Measurements from ENCODE around the gene WDR72. TPM values are rescaled to one million over a fixed set of nuclear protein-coding genes. Genes with fewer than 3 reads are reported as not detected.
"Not testable (repeated sequence)": the region's sequence is repeated elsewhere in the genome, so short reads cannot be mapped to it uniquely, and the experiment has no call there.

WDR72 gene
- total and polyA plus RNA-seq, 2 of the 4 experiments (the other 2 are of a cell fraction) = not detected

DNA sequence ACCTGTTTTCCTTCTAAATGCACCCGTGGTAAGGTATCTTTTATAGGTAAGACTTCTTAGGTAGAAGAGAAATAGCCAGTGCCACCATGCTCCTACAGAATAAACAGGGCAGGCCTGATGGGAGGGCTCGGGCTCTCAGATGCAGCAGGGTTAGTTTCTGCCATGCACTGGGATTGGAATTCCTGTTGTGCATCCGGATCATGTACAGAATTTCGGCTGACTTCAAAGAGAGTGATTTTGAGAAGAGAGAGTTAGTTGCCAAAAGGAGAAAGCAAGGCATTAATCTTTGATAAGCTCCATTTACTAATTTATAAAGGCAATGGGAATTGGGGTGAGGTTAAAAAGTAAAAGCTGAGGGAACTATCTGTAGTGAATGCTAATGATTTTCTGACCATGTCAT lies 211.2 kb downstream of the WDR72 start:
- Histone ChIP-seq H4K20me1 (ENCODE audit: insufficient read depth, low read length) (no peaks in the 10 kb centered on the region), H4K8ac (ENCODE audit: low read depth in 2 of 2, low read length in 2 of 2) (no peak overlapping the region), H3K4me1 (ENCODE audit: control insufficient read depth, insufficient read depth, low read length) (no peaks in the 10 kb centered on the region), H3K9ac (ENCODE audit: low read depth, low read length) (no peak overlapping the region), H2AFZ (replicated peaks; ENCODE audit: low read length, poor library complexity) (no peak overlapping the region), H3K4ac (ENCODE audit: low read depth, low read length) (no peak overlapping the region), H2AK9ac (replicated peaks; ENCODE audit: low read depth, low read length, poor library complexity) (no peak overlapping the region), H3K4me2 (ENCODE audit: low read depth, low read length) (no peak overlapping the region), H3K27ac (ENCODE audit: insufficient read depth, low read length) (no peak overlapping the region), H3K36me3 (ENCODE audit: control insufficient read depth, insufficient read depth, low read length) (no peaks in the 10 kb centered on the region), H2BK5ac (ENCODE audit: low read depth, low read length, poor library complexity, severe bottlenecking) (no peak overlapping the region), H3K18ac (ENCODE audit: low read depth, low read length) (no peak overlapping the region), H3K9me1 (ENCODE audit: insufficient read depth, low read length) (no peaks in the 10 kb centered on the region), H3K23ac (ENCODE audit: low read depth, low read length) (no peak overlapping the region), H2BK20ac (ENCODE audit: low read depth, low read length) (no peak overlapping the region), H4K5ac (ENCODE audit: low read depth, low read length) (no peak overlapping the region), H3K27me3 (ENCODE audit: control insufficient read depth, insufficient read depth, low read length) (no peaks in the 10 kb centered on the region), H2BK15ac (ENCODE audit: low read depth, low read length) (no peak overlapping the region), H3K4me3 (ENCODE audit: insufficient read depth, low read depth, low read length) (no peak overlapping the region), H3K9me3 (ENCODE audit: control insufficient read depth, insufficient read depth, low read length) (peaks cover 2% of the 10 kb centered on the region), H4K91ac (ENCODE audit: insufficient read depth, low read depth, low read length) (no peak overlapping the region), H3K56ac (ENCODE audit: extremely low read depth, insufficient read depth, low read length) (no peak overlapping the region), H3K14ac (replicated peaks; ENCODE audit: low read depth, low read length) (no peak overlapping the region), H3K79me1 (ENCODE audit: low read depth in 1 of 2, low read length in 2 of 2) (no peaks in the 10 kb centered on the region), H2AK5ac (ENCODE audit: low read depth, low read length) (no peak overlapping the region), H2BK120ac (ENCODE audit: low read depth, low read length) (no peak overlapping the region)
- in situ Hi-C loops (cut with MboI; ENCODE audit: low sequenced_read_pairs) (no loop called here), intact Hi-C loops (cut with micrococcal nuclease) (no loop called here), dilution Hi-C loops (cut with HindIII; ENCODE audit: low sequenced_read_pairs, unreplicated experiment) (no loop called here)
- no peak for DNase-seq
- ATAC-seq (ENCODE audit: low read depth) = no peak
- WGBS, 2 experiments (ENCODE audit: extremely low coverage in 2 of 2, insufficient read length in 1 of 2) = no CpG with 5 or more reads among the region's 4 CpGs
- ChIA-PET POLR2A (ENCODE audit: unreplicated experiment) (no interaction called here), CTCF (interaction anchor here (0.6 kb wide), 1 partner anchor 1431 kb away, joined by 3 read pairs; no protein-coding TSS in a partner anchor)
- TF ChIP-seq MAZ (IDR thresholded peaks at IDR 0.05; ENCODE audit: borderline replicate concordance, low read depth, low read length) = no peak
- no peak for TF ChIP-seq CHD1 (IDR thresholded peaks at IDR 0.05; ENCODE audit: low read depth, low read length)
- no peak for TF ChIP-seq RAD21 (IDR thresholded peaks at IDR 0.05; ENCODE audit: low read length)
- TF ChIP-seq, protein P1, sequence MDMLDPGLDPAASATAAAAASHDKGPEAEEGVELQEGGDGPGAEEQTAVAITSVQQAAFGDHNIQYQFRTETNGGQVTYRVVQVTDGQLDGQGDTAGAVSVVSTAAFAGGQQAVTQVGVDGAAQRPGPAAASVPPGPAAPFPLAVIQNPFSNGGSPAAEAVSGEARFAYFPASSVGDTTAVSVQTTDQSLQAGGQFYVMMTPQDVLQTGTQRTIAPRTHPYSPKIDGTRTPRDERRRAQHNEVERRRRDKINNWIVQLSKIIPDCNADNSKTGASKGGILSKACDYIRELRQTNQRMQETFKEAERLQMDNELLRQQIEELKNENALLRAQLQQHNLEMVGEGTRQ (IDR thresholded peaks at IDR 0.05; ENCODE audit: low read depth, low read length) = no peak
- no peak for TF ChIP-seq SMC3 (IDR thresholded peaks at IDR 0.05; ENCODE audit: low read depth, low read length)
- no TSS peak for BruUV-seq (replicated peaks)

DNA sequence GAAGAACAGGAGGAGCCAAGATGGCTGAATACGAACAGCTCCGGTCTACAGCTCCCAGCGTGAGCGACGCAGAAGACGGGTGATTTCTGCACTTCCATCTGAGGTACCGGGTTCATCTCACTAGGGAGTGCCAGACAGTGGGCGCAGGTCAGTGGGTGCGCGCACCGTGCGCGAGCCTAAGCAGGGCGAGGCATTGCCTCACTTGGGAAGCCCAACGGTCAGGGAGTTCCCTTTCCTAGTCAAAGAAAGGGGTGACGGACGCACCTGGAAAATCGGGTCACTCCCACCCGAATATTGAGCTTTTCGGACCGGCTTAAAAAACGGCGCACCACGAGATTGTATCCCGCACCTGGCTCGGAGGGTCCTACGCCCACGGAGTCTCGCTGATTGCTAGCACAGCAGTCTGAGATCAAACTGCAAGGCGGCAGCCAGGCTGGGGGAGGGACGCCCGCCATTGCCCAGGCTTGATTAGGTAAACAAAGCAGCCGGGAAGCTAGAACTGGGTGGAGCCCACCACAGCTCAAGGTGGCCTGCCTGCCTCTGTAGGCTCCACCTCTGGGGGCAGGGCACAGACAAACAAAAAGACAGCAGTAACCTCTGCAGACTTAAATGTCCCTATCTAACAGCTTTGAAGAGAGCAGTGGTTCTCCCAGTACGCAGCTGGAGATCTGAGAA lies 218.7 kb downstream of the WDR72 start:
- H3K56ac ChIP-seq (ENCODE audit: extremely low read depth, insufficient read depth, low read length); H3K4me3 ChIP-seq (ENCODE audit: insufficient read depth, low read depth, low read length); H2BK120ac ChIP-seq (ENCODE audit: low read depth, low read length); H4K5ac ChIP-seq (ENCODE audit: low read depth, low read length); H2BK5ac ChIP-seq (ENCODE audit: low read depth, low read length, poor library complexity, severe bottlenecking); H3K27me3 ChIP-seq (ENCODE audit: control insufficient read depth, insufficient read depth, low read length); H3K27ac ChIP-seq (ENCODE audit: insufficient read depth, low read length); H3K4me1 ChIP-seq (ENCODE audit: control insufficient read depth, insufficient read depth, low read length); intact Hi-C loops (cut with micrococcal nuclease); H3K14ac ChIP-seq (replicated peaks; ENCODE audit: low read depth, low read length); H2AK5ac ChIP-seq (ENCODE audit: low read depth, low read length); H4K91ac ChIP-seq (ENCODE audit: insufficient read depth, low read depth, low read length); H2BK20ac ChIP-seq (ENCODE audit: low read depth, low read length); BruUV-seq (replicated peaks); H3K9me1 ChIP-seq (ENCODE audit: insufficient read depth, low read length); H3K18ac ChIP-seq (ENCODE audit: low read depth, low read length); H4K20me1 ChIP-seq (ENCODE audit: insufficient read depth, low read length); ATAC-seq (ENCODE audit: low read depth); H2AFZ ChIP-seq (replicated peaks; ENCODE audit: low read length, poor library complexity); H4K8ac ChIP-seq (ENCODE audit: low read depth in 2 of 2, low read length in 2 of 2); H2BK15ac ChIP-seq (ENCODE audit: low read depth, low read length); H3K36me3 ChIP-seq (ENCODE audit: control insufficient read depth, insufficient read depth, low read length); DNase-seq; H3K4ac ChIP-seq (ENCODE audit: low read depth, low read length); H2AK9ac ChIP-seq (replicated peaks; ENCODE audit: low read depth, low read length, poor library complexity); in situ Hi-C loops (cut with MboI; ENCODE audit: low sequenced_read_pairs); H3K9me3 ChIP-seq (ENCODE audit: control insufficient read depth, insufficient read depth, low read length); H3K9ac ChIP-seq (ENCODE audit: low read depth, low read length); dilution Hi-C loops (cut with HindIII; ENCODE audit: low sequenced_read_pairs, unreplicated experiment); H3K79me1 ChIP-seq (ENCODE audit: low read depth in 1 of 2, low read length in 2 of 2); H3K4me2 ChIP-seq (ENCODE audit: low read depth, low read length); H3K23ac ChIP-seq (ENCODE audit: low read depth, low read length); POLR2A ChIA-PET (ENCODE audit: unreplicated experiment): not testable (repeated sequence)
- no CpG with 5 or more reads among the region's 34 CpGs for WGBS, 2 experiments (ENCODE audit: extremely low coverage in 2 of 2, insufficient read length in 1 of 2)
- CTCF ChIA-PET = interaction anchor here (0.6 kb wide), 1 partner anchor 623 kb away, joined by 3 read pairs; no protein-coding TSS in a partner anchor

Measured in IMR-90 (cell line).